ENCODE results near the gene CCDC174.
"Not testable (repeated sequence)": the region's sequence is repeated elsewhere in the genome, so short reads cannot be mapped to it uniquely, and the experiment has no call there.

CCDC174 gene

GRCh38 chr3:14641346-14641745 lies 10.2 kb upstream of the CCDC174 start:
- no peak overlapping the region for H3K27ac ChIP-seq
- DNase-seq (ENCODE audit: low read depth, low spot score): no peak
- no peak overlapping the region for H3K9ac ChIP-seq (ENCODE audit: insufficient read length)
- H3K9me3 ChIP-seq (ENCODE audit: low read depth, low read length): no peaks in the 10 kb centered on the region
- no peak for TF ChIP-seq POLR2AphosphoS5 (IDR thresholded peaks at IDR 0.05; ENCODE audit: borderline replicate concordance, low read depth, low read length)
- no peak for TF ChIP-seq EZH2 (IDR thresholded peaks at IDR 0.05)
- no peak for TF ChIP-seq FOXP2 (optimal IDR thresholded peaks at IDR 0.05; ENCODE audit: control extremely low read depth, extremely low read length, insufficient read depth)
- H3K4me3 ChIP-seq: no peak overlapping the region
- H3K36me3 ChIP-seq (ENCODE audit: insufficient read depth, low read length): no peaks in the 10 kb centered on the region

- no peak overlapping the region for H3K27ac ChIP-seq
- no peaks in the 10 kb centered on the region for H3K9me3 ChIP-seq (ENCODE audit: low read depth, low read length)
- H3K4me3 ChIP-seq: no peak overlapping the region
- no peak overlapping the region for H3K9ac ChIP-seq (ENCODE audit: insufficient read length)
- no peaks in the 10 kb centered on the region for H3K36me3 ChIP-seq (ENCODE audit: insufficient read depth, low read length)
- no peak for TF ChIP-seq POLR2AphosphoS5 (IDR thresholded peaks at IDR 0.05; ENCODE audit: borderline replicate concordance, low read depth, low read length)
- no peak for TF ChIP-seq EZH2 (IDR thresholded peaks at IDR 0.05)
- TF ChIP-seq FOXP2 (optimal IDR thresholded peaks at IDR 0.05; ENCODE audit: control extremely low read depth, extremely low read length, insufficient read depth): no peak
- no peak for DNase-seq (ENCODE audit: low read depth, low spot score)
Observed at GRCh38 chr3:14645453-14645852, 6.1 kb upstream of the CCDC174 start.

- no peak for DNase-seq (ENCODE audit: low read depth, low spot score)
- Histone ChIP-seq H3K36me3 (ENCODE audit: insufficient read depth, low read length) (no peaks in the 10 kb centered on the region), H3K9me3 (ENCODE audit: low read depth, low read length) (no peaks in the 10 kb centered on the region), H3K4me3 (no peak overlapping the region), H3K9ac (ENCODE audit: insufficient read length) (no peak overlapping the region), H3K27ac (no peak overlapping the region)
- TF ChIP-seq POLR2AphosphoS5 (IDR thresholded peaks at IDR 0.05; ENCODE audit: borderline replicate concordance, low read depth, low read length) (no peak), EZH2 (IDR thresholded peaks at IDR 0.05) (no peak), FOXP2 (optimal IDR thresholded peaks at IDR 0.05; ENCODE audit: control extremely low read depth, extremely low read length, insufficient read depth) (no peak)
Observed at GRCh38 chr3:14646131-14646573, 5.4 kb upstream of the CCDC174 start.

GRCh38 chr3:14646589-14647413 lies 4.8 kb upstream of the CCDC174 start:
- Histone ChIP-seq H3K36me3 (ENCODE audit: insufficient read depth, low read length) (no peaks in the 10 kb centered on the region), H3K9ac (ENCODE audit: insufficient read length) (no peak overlapping the region), H3K9me3 (ENCODE audit: low read depth, low read length) (no peaks in the 10 kb centered on the region), H3K4me3 (no peak overlapping the region), H3K27ac (no peak overlapping the region)
- no peak for DNase-seq (ENCODE audit: low read depth, low spot score)
- TF ChIP-seq EZH2 (IDR thresholded peaks at IDR 0.05) (no peak), FOXP2 (optimal IDR thresholded peaks at IDR 0.05; ENCODE audit: control extremely low read depth, extremely low read length, insufficient read depth) (no peak), POLR2AphosphoS5 (IDR thresholded peaks at IDR 0.05; ENCODE audit: borderline replicate concordance, low read depth, low read length) (no peak)

- H3K9ac ChIP-seq (ENCODE audit: insufficient read length): no peak overlapping the region
- DNase-seq (ENCODE audit: low read depth, low spot score): no peak
- no peak overlapping the region for H3K4me3 ChIP-seq
- H3K27ac ChIP-seq: no peak overlapping the region
- no peaks in the 10 kb centered on the region for H3K9me3 ChIP-seq (ENCODE audit: low read depth, low read length)
- TF ChIP-seq POLR2AphosphoS5 (IDR thresholded peaks at IDR 0.05; ENCODE audit: borderline replicate concordance, low read depth, low read length): no peak
- no peak for TF ChIP-seq EZH2 (IDR thresholded peaks at IDR 0.05)
- TF ChIP-seq FOXP2 (optimal IDR thresholded peaks at IDR 0.05; ENCODE audit: control extremely low read depth, extremely low read length, insufficient read depth): no peak
- no peaks in the 10 kb centered on the region for H3K36me3 ChIP-seq (ENCODE audit: insufficient read depth, low read length)
Observed at GRCh38 chr3:14647976-14648955, 3.3 kb upstream of the CCDC174 start.

GRCh38 chr3:14649466-14649865 lies 2.1 kb upstream of the CCDC174 start:
- DNase-seq (ENCODE audit: low read depth, low spot score): no peak
- Histone ChIP-seq H3K36me3 (ENCODE audit: insufficient read depth, low read length) (no peaks in the 10 kb centered on the region), H3K9me3 (ENCODE audit: low read depth, low read length) (no peaks in the 10 kb centered on the region), H3K4me3 (no peak overlapping the region), H3K27ac (no peak overlapping the region), H3K9ac (ENCODE audit: insufficient read length) (no peak overlapping the region)
- TF ChIP-seq POLR2AphosphoS5 (IDR thresholded peaks at IDR 0.05; ENCODE audit: borderline replicate concordance, low read depth, low read length): no peak
- no peak for TF ChIP-seq FOXP2 (optimal IDR thresholded peaks at IDR 0.05; ENCODE audit: control extremely low read depth, extremely low read length, insufficient read depth)
- TF ChIP-seq EZH2 (IDR thresholded peaks at IDR 0.05): no peak

- no peak overlapping the region for H3K9ac ChIP-seq (ENCODE audit: insufficient read length)
- no peaks in the 10 kb centered on the region for H3K9me3 ChIP-seq (ENCODE audit: low read depth, low read length)
- no peaks in the 10 kb centered on the region; the same call in 1 of the 2 replicates for H3K36me3 ChIP-seq (ENCODE audit: insufficient read depth, low read length)
- no peak overlapping the region for H3K4me3 ChIP-seq
- no peak overlapping the region for H3K27ac ChIP-seq
- DNase-seq (ENCODE audit: low read depth, low spot score): no peak
- TF ChIP-seq FOXP2 (optimal IDR thresholded peaks at IDR 0.05; ENCODE audit: control extremely low read depth, extremely low read length, insufficient read depth) (no peak), POLR2AphosphoS5 (IDR thresholded peaks at IDR 0.05; ENCODE audit: borderline replicate concordance, low read depth, low read length) (no peak), EZH2 (IDR thresholded peaks at IDR 0.05) (no peak)
Observed at GRCh38 chr3:14650193-14650592, 1.4 kb upstream of the CCDC174 start.

- Histone ChIP-seq H3K4me3 (peak overlapping the region; percentile 85), H3K9ac (ENCODE audit: insufficient read length) (peak overlapping the region; percentile 90), H3K36me3 (ENCODE audit: insufficient read depth, low read length) (peaks cover 13% of the 10 kb centered on the region; the same call in 1 of the 2 replicates)
- not testable (repeated sequence) for H3K9me3 ChIP-seq (ENCODE audit: low read depth, low read length); H3K27ac ChIP-seq; DNase-seq (ENCODE audit: low read depth, low spot score)
Observed at GRCh38 chr3:14652360-14652907, 872 bp downstream of the CCDC174 start.
